Measurements from ENCODE around the gene MRGPRD.

DNA sequence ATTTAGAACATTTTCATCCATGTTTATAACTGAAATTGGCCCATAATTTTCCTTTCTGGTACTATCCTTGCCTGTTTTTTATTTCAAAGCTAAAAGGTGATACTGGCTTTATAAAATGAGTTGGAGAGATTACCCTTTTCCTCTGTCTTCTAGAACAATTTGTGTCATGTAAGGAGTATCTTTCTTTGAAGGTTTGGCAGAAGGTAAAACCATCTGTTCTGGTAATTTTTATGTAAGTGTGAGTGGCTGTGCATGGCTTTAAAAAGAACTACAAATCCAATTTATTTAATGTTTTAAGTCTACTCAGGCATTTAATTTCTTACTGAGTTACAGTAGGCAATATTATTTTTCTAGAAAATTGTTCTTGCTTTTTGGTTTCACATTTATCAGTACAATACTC, 7.7 kb upstream of the MRGPRD start:
- TF ChIP-seq, protein P1, sequence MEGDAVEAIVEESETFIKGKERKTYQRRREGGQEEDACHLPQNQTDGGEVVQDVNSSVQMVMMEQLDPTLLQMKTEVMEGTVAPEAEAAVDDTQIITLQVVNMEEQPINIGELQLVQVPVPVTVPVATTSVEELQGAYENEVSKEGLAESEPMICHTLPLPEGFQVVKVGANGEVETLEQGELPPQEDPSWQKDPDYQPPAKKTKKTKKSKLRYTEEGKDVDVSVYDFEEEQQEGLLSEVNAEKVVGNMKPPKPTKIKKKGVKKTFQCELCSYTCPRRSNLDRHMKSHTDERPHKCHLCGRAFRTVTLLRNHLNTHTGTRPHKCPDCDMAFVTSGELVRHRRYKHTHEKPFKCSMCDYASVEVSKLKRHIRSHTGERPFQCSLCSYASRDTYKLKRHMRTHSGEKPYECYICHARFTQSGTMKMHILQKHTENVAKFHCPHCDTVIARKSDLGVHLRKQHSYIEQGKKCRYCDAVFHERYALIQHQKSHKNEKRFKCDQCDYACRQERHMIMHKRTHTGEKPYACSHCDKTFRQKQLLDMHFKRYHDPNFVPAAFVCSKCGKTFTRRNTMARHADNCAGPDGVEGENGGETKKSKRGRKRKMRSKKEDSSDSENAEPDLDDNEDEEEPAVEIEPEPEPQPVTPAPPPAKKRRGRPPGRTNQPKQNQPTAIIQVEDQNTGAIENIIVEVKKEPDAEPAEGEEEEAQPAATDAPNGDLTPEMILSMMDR (IDR thresholded peaks at IDR 0.05), result no peak
- TF ChIP-seq POLR2AphosphoS5 (IDR thresholded peaks at IDR 0.05), result no peak
- TF ChIP-seq POLR2A (IDR thresholded peaks at IDR 0.05), result no peak
- no peak for TF ChIP-seq EP300 (IDR thresholded peaks at IDR 0.05)
